KOPT-K1 (cell line): Measurements from ENCODE around the gene RBM44.
"Not testable (repeated sequence)": the region's sequence is repeated elsewhere in the genome, so short reads cannot be mapped to it uniquely, and the experiment has no call there.

ENCODE experiments used
- H3K27ac ChIP-seq: fragments of 200-600 bp; sonication (generic); 2 replicates; pipeline ENCODE4 v1.5.1; 2016; ENCODE audit warnings: antibody characterized with exemption, mild to moderate bottlenecking, low read depth, low read length; ENCODE audit not compliant: poor library complexity, severe bottlenecking
- H3K36me3 ChIP-seq: fragments of 200-600 bp; sonication (generic); 2 replicates; pipeline ENCODE4 v1.5.1; 2017; ENCODE audit warnings: antibody characterized with exemption, mild to moderate bottlenecking, low read length, moderate library complexity; ENCODE audit not compliant: insufficient read depth
- H3K9me3 ChIP-seq: fragments of 200-600 bp; sonication (generic); 2 replicates; pipeline ENCODE4 v1.5.1; 2017; ENCODE audit warnings: antibody characterized with exemption, low read length, mild to moderate bottlenecking; ENCODE audit not compliant: insufficient read depth, poor library complexity, severe bottlenecking

RBM44 gene

DNA sequence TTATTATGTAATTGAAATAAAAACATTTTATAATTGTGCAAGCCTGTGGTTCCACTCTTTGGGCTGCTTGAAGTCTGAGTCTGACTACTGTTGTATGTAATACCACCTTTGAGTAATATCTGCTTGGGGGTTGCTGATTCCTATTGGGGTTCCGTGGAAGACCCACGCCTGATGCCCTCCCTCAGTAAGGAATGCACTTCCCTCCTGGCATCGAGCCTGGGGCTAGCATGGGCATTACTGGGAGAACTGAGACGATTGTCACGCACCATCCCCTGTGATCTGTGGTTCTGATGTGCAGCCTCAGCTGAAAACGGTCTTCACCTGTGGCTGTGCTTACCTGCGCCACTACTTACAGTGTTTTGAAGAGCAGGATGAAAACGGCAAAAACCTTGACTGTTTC, 32.7 kb upstream of the RBM44 start:
- no peaks in the 10 kb centered on the region for H3K9me3 ChIP-seq
- peaks cover 69% of the 10 kb centered on the region for H3K36me3 ChIP-seq
- H3K27ac ChIP-seq = no peak overlapping the region

GRCh38 chr2:237766340-237766739, 32.2 kb upstream of the RBM44 start:
- H3K27ac ChIP-seq = no peak overlapping the region
- H3K9me3 ChIP-seq = no peaks in the 10 kb centered on the region
- H3K36me3 ChIP-seq = peaks cover 68% of the 10 kb centered on the region

DNA sequence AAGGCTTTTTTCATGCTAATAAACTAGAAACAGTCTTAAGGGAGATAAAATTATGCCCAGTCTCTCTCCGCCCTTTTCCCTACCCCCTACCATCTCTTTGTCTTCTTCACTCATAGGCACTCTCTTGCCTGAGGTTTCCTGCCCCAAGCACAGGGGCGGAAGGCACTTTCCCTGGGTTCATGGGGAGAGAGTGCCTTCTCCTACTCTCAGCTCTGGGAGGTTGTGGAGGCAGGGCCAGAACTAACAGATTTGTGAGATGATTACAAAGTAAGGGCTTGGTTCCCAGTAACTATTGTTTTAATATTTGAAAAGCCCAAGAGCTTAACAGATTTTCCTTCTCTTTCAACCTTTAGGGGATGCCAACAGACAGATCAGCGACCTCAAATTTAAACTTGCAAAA, 26.1 kb upstream of the RBM44 start:
- Histone ChIP-seq H3K36me3 (peaks cover 77% of the 10 kb centered on the region), H3K9me3 (peaks cover 3% of the 10 kb centered on the region), H3K27ac (no peak overlapping the region)

GRCh38 chr2:237773826-237774225, 24.8 kb upstream of the RBM44 start:
- Histone ChIP-seq H3K9me3 (peaks cover 11% of the 10 kb centered on the region), H3K27ac (no peak overlapping the region), H3K36me3 (peaks cover 87% of the 10 kb centered on the region)

DNA sequence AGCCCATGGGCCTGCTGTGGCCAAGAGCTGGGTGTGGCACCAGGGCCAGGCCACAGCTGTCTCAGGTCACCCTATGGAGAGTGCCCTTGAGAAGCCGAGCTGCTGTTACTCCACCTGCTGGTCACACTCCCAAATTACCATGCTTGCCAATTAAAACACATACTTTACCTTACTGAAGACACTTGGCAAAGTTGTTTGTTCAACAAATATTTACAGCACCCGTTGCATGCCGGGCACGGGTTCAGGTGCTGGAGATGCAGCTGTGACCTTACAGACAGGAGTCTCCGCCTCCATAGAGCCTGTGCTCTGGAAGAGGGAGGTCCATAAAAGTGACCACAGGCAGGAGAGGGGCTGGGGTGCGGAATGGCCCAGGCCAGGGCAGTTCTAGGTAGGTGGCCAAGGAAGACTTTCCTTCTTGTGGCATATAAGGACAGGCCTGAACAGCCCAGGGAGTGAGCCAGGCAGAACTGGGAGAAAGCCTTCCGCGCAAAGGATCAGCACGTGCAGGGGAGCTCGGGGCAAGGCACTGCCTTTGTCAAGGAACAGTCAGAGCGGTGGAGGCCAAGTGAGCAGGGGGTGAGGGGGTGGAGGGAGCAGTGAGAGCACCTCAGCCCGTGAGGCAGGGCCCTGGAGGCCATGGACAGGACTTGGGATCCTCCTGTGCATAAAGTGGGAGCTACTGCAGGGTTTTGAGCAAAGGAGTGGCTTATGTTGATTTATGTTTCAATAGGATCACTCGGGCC, 23.6 kb upstream of the RBM44 start:
- Histone ChIP-seq H3K9me3 (peaks cover 11% of the 10 kb centered on the region), H3K36me3 (peaks cover 87% of the 10 kb centered on the region), H3K27ac (no peak overlapping the region)

DNA sequence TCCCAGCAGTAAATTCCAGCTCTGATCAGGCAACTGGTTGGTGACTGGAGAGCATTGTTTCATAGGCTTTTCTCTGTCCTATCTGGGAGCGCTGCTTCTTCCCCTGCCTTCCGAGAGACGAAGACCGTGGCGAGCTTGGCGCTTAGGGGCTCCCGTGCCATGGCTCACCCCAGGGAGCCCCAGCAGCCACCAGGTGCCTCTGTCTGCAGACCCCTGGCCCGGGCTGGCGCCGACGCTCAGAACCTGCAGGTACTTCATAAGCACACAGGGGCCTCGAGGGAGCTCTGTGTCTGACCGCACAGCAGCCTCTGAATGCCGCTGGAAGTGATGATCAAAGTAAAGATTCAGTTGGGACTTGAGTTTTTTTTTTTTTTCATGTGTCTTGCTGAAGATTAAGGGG, 19.1 kb upstream of the RBM44 start:
- Histone ChIP-seq H3K9me3 (peaks cover 26% of the 10 kb centered on the region), H3K36me3 (peaks cover 81% of the 10 kb centered on the region), H3K27ac (no peak overlapping the region)

- peaks cover 72% of the 10 kb centered on the region for H3K36me3 ChIP-seq
Observed at GRCh38 chr2:237782181-237782580, 16.4 kb upstream of the RBM44 start.

GRCh38 chr2:237783678-237784077, 14.9 kb upstream of the RBM44 start:
- H3K27ac ChIP-seq = not testable (repeated sequence)
- Histone ChIP-seq H3K36me3 (peaks cover 58% of the 10 kb centered on the region), H3K9me3 (peaks cover 34% of the 10 kb centered on the region)

More at GRCh38 chr2:237782181-237782580, 16.4 kb upstream of the RBM44 start:
- H3K27ac ChIP-seq = no peak overlapping the region
- H3K9me3 ChIP-seq = peaks cover 42% of the 10 kb centered on the region

GRCh38 chr2:237786936-237787335, 11.6 kb upstream of the RBM44 start:
- H3K9me3 ChIP-seq = peaks cover 32% of the 10 kb centered on the region
- peaks cover 26% of the 10 kb centered on the region; the same call in 1 of the 2 replicates for H3K36me3 ChIP-seq

GRCh38 chr2:237790353-237790752, 8.2 kb upstream of the RBM44 start:
- H3K27ac ChIP-seq = no peak overlapping the region
- peaks cover 10% of the 10 kb centered on the region; the same call in 1 of the 2 replicates for H3K36me3 ChIP-seq
- peaks cover 16% of the 10 kb centered on the region for H3K9me3 ChIP-seq

More at GRCh38 chr2:237786936-237787335, 11.6 kb upstream of the RBM44 start:
- no peak overlapping the region for H3K27ac ChIP-seq

GRCh38 chr2:237791977-237792727, 6.4 kb upstream of the RBM44 start:
- H3K27ac ChIP-seq = no peak overlapping the region
- peaks cover 2% of the 10 kb centered on the region for H3K9me3 ChIP-seq
- peaks cover 2% of the 10 kb centered on the region; the same call in 1 of the 2 replicates for H3K36me3 ChIP-seq

- H3K27ac ChIP-seq = no peak overlapping the region
- peaks cover 13% of the 10 kb centered on the region for H3K9me3 ChIP-seq
- no peaks in the 10 kb centered on the region for H3K36me3 ChIP-seq
Observed at GRCh38 chr2:237797253-237797652, 1.3 kb upstream of the RBM44 start.

GRCh38 chr2:237799060-237799428, 465 bp downstream of the RBM44 start:
- Histone ChIP-seq H3K27ac (no peak overlapping the region), H3K36me3 (no peaks in the 10 kb centered on the region), H3K9me3 (peaks cover 13% of the 10 kb centered on the region)

DNA sequence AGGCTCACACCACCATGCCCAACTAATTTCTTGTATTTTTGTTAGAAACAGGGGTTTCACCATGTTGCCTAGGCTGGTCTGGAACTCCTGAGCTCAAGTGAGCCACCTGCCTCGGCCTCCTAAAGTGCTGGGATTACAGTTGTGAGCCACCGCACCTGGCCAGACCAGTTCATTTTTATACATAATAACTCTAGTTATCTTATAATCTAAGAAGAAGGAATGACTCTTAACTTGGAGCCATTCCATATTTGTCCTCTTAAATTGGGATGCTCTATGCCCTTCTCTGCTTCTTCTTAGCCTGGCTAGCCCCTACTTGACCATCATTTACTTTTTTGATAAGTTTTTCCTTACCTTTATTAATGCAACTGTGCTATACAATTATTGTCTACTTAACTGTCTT, 2.9 kb downstream of the RBM44 start:
- Histone ChIP-seq H3K27ac (no peak overlapping the region), H3K36me3 (no peaks in the 10 kb centered on the region), H3K9me3 (peaks cover 13% of the 10 kb centered on the region)

GRCh38 chr2:237806334-237806733, 7.8 kb downstream of the RBM44 start:
- H3K9me3 ChIP-seq = no peaks in the 10 kb centered on the region
- H3K36me3 ChIP-seq = no peaks in the 10 kb centered on the region
- H3K27ac ChIP-seq = no peak overlapping the region
